ENCODE data around the gene NEB.
"Not testable (repeated sequence)": the region's sequence is repeated elsewhere in the genome, so short reads cannot be mapped to it uniquely, and the experiment has no call there.

Gene NEB

DNA sequence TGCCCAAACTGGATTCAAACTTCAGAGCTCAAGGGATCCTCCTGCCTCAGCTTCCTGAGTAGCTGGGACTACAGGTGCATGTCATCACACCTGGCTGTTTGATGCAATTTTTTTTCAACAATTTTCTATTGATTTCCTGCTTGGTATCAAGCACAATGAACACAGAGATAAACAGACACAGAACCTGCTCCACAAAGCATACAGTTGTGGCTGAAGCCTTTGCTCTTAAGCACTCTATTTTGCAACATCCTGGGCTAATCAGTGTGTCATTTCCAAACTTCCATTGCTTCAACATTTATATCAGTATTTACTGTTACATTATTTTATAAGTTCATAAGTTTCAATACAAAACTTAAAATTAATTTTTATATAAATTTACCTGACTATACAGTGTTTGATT is 79.4 kb downstream of the NEB start:
- no peak overlapping the region for H3K4me3 ChIP-seq (ENCODE audit: low read depth, low read length)

DNA sequence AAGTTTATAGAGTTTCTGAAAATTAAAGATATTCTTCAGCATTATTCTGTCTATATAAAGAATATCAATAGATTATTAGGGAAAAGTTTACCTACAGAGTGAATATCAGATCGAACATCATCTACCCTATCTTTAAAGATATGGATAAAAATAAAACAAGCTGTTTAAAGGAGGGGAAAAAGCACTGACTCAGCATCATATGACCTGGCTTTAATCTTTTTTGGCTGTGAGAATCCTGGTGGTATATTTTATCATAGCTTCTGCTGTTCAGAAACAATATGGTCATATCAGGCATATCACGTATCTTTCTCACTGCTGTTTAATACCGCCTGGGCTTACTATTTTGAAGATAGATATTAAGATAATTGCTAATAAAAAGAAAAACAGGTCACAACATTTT is 80.2 kb downstream of the NEB start:
- H3K4me3 ChIP-seq (ENCODE audit: low read depth, low read length), result no peak overlapping the region

- H3K4me3 ChIP-seq (ENCODE audit: low read depth, low read length), result no peak overlapping the region
Observed at GRCh38 chr2:151651274-151651673, 83.0 kb downstream of the NEB start.

- no peak overlapping the region for H3K4me3 ChIP-seq (ENCODE audit: low read depth, low read length)
Observed at GRCh38 chr2:151650456-151650855, 83.8 kb downstream of the NEB start.

- H3K4me3 ChIP-seq (ENCODE audit: low read depth, low read length), result no peak overlapping the region
Observed at GRCh38 chr2:151649966-151650365, 84.3 kb downstream of the NEB start.

DNA sequence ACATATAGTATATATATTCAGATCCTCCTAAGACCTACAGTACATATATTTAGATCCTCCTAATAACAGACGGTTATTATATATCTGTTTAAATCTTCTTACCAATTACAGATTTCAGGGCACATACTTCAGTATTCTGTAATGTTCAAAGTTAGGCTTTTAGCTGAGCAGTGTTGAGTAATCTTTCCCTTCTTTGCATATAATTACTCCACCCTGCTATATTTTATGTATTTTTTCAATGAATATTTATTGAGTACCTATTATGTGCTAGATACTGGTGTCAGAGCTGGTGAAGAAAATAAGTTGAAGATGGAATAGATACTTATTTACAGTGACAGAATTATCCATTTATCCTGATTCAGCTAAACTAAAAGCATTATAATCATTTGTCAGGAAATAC is 84.9 kb downstream of the NEB start:
- no peak overlapping the region for H3K4me3 ChIP-seq (ENCODE audit: low read depth, low read length)

GRCh38 chr2:151646512-151646911 is 87.8 kb downstream of the NEB start:
- H3K4me3 ChIP-seq (ENCODE audit: low read depth, low read length), result not testable (repeated sequence)

- no peak overlapping the region for H3K4me3 ChIP-seq (ENCODE audit: low read depth, low read length)
Observed at GRCh38 chr2:151644580-151644979, 89.7 kb downstream of the NEB start.

GRCh38 chr2:151641895-151642294 is 92.4 kb downstream of the NEB start:
- not testable (repeated sequence) for H3K4me3 ChIP-seq (ENCODE audit: low read depth, low read length)

- H3K4me3 ChIP-seq (ENCODE audit: low read depth, low read length), result no peak overlapping the region
Observed at GRCh38 chr2:151640087-151640486, 94.2 kb downstream of the NEB start.

GRCh38 chr2:151638990-151639389 is 95.3 kb downstream of the NEB start:
- H3K4me3 ChIP-seq (ENCODE audit: low read depth, low read length), result no peak overlapping the region

DNA sequence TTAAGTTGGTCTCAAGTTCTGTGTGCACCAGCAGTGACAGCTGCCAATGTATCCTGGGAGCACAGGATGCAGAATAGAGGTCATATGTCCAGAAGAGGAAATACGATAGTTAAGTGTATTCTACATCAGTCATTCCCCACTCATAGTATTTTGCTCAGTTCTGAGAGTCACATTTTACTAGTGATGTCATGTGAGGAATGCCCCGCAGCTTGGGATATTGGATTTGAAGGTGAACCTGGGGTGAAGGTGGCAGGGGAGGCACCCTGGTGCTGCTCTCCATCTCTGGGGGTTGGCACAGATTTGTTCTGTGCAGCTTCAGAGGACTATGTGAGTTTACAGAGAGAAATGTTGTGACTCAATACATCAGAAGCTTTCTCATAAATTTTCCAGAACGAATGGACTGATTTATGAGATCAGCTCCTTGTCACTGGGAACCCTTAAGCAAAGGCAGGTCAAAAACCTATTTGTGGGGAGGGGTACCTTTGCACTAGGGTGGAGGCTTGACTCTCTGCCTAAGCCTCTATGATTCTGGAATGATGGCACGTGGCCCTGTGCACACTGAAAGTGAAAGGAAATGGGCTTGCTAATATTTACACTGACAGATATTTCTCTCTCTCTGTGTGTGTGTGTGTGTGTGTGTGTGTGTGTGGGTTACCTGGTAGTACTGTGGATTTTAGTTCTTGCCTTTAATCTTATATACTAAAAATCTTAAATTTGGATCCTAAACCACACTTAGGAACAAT is 95.9 kb downstream of the NEB start:
- H3K4me3 ChIP-seq (ENCODE audit: low read depth, low read length), result no peak overlapping the region

- no peak overlapping the region for H3K4me3 ChIP-seq (ENCODE audit: low read depth, low read length)
Observed at GRCh38 chr2:151637271-151637781, 97.0 kb downstream of the NEB start.

- H3K4me3 ChIP-seq (ENCODE audit: low read depth, low read length), result no peak overlapping the region
Observed at GRCh38 chr2:151634736-151635467, 99.4 kb downstream of the NEB start.

GRCh38 chr2:151632993-151633565 is 101.2 kb downstream of the NEB start:
- H3K4me3 ChIP-seq (ENCODE audit: low read depth, low read length), result no peak overlapping the region

- H3K4me3 ChIP-seq (ENCODE audit: low read depth, low read length), result no peak overlapping the region
Observed at GRCh38 chr2:151630372-151630771, 103.9 kb downstream of the NEB start.

DNA sequence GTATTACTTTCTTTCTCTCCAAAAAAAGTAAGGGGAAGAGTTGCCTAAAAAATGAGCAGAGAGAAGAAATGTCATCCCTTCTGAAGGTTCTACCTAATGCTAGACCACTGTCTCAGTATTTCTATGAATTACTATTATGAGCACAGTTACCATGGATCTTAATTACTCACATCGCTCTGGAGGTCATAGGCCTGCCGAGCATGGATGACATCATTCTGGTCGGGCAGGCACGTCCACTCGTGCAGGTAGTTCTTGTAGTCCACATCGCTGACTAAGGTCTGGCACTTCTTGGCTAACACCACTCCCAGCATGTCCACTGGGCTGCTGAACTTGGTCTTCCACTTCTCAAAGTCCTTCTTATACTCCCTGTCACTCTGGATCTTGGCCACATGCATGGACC is 106.9 kb downstream of the NEB start:
- no peak overlapping the region for H3K4me3 ChIP-seq (ENCODE audit: low read depth, low read length)

DNA sequence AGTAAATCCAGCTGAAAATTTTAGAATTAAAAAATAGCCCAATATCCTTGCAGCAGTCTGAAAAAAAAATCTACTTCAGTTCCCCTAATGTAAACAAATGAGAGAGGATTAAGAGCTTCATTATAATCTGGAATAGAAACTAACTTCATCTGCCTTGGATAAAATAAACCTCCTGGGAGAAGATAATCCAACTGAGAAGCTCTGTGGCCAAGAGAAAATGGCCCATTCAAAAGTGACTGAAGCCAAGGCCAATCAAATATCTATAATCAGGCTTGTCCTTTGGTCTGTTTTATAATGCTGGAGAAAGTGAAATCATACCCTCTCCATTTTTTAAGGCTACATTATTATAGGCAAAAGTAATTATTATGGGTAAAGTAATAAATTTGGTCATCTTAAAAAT is 110.0 kb downstream of the NEB start:
- no peak overlapping the region for H3K4me3 ChIP-seq (ENCODE audit: low read depth, low read length)

GRCh38 chr2:151623631-151624030 is 110.6 kb downstream of the NEB start:
- H3K4me3 ChIP-seq (ENCODE audit: low read depth, low read length), result no peak overlapping the region

DNA sequence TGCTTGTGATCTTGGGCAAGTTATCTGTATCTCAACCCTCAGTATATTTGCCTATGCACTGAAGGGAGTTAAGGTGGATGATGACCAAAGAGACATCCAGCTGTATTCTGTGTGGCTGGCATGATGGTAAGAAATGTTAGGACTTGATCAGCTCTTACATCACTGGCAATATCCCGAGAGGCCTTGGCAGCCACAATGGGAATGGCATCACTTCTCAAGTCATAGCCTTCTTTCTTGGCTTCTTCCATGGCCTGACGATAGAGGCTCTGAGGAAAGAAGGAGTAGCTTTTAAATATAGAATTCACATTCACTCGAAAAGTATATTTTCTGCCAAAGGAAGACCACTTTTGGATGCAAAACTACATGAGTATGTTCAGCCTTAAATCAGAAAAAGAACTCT is 113.5 kb downstream of the NEB start:
- no peak overlapping the region for H3K4me3 ChIP-seq (ENCODE audit: low read depth, low read length)

DNA sequence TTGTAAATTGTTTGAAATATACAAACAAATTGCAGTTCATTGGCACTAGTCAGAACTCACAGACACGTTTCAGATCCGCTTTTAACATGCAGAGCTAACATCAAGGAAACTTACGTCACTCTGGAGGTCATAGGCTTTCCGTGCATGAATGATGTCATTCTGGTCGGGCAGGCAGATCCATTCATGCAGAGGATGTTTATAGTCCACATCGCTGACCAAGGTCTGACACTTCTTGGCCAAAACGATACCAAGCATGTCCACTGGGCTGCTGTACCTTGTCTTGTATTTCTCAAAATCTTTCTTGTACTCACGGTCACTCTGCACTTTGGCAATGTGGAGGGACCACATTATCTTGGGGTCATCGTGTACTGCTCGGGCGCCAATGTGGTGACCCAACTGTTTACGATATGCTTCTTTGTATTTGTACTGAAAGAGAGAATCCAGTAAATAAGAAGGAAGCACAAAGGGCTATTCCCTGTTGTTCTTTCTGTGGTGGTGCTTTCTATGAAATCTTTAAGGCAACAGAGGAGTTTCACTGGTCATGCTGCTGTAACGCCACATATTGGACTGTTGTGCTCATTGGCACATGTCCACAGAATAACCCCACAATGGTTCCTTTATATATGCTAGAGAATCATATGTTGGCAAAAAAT is 114.8 kb downstream of the NEB start:
- H3K4me3 ChIP-seq (ENCODE audit: low read depth, low read length), result no peak overlapping the region
